DND-41 (cell line): Measurements from ENCODE around the gene NUDT9.
A peak's percentile ranks its signal among the peaks of the same experiment; 100 is the strongest.

Source experiments
- ATAC-seq: fragments of 200-7000 bp; cut with Tn5 transposase; 3 replicates; pipeline ENCODE4 v1.9.1; 2021; ENCODE audit warnings: low read depth; ENCODE audit not compliant: insufficient read depth
- DNase-seq: peaks from one replicate; pipeline ENCODE4 v3.0.0-alpha.2; 2020
- H2AFZ ChIP-seq: 2 replicates; pipeline ENCODE4 v1.6.0; 2012; ENCODE audit warnings: low read depth, low read length
- H3K27ac ChIP-seq: 2 replicates; pipeline ENCODE4 v1.5.1; 2012; ENCODE audit warnings: low read length, inconsistent platforms
- H3K27me3 ChIP-seq: fragments of 200-600 bp; sonication (generic); 2 replicates; pipeline ENCODE4 v1.6.0; 2012; ENCODE audit warnings: low read length, mild to moderate bottlenecking, inconsistent platforms; ENCODE audit not compliant: insufficient read depth, poor library complexity
- H3K36me3 ChIP-seq: 2 replicates; pipeline ENCODE4 v1.5.1; 2012; ENCODE audit warnings: low read length, inconsistent platforms; ENCODE audit not compliant: insufficient read depth
- H3K4me1 ChIP-seq: 2 replicates; pipeline ENCODE4 v1.5.1; 2012; ENCODE audit warnings: mild to moderate bottlenecking, low read length; ENCODE audit not compliant: insufficient read depth
- H3K4me2 ChIP-seq: 2 replicates; pipeline ENCODE4 v1.6.0; 2012; ENCODE audit warnings: mild to moderate bottlenecking, moderate library complexity, low read length, inconsistent platforms; ENCODE audit not compliant: insufficient read depth
- H3K4me3 ChIP-seq, 2 experiments: fragments of 200-600 bp in 1 of 2; shearing (Covaris generic) in 1 of 2; 2 replicates each; pipeline ENCODE4 v1.5.1; 2012 to 2016; ENCODE audit warnings: inconsistent platforms in 2 of 2, low read length in 2 of 2, mild to moderate bottlenecking in 2 of 2, low read depth in 1 of 2, moderate library complexity in 1 of 2
- H3K79me2 ChIP-seq: 2 replicates; pipeline ENCODE4 v1.6.0; 2012; ENCODE audit warnings: low read length, inconsistent platforms; ENCODE audit not compliant: insufficient read depth
- H3K9ac ChIP-seq: 2 replicates; pipeline ENCODE4 v1.6.0; 2012; ENCODE audit warnings: low read depth, mild to moderate bottlenecking, inconsistent platforms, low read length, moderate library complexity
- H3K9me3 ChIP-seq: 2 replicates; pipeline ENCODE4 v1.5.1; 2012; ENCODE audit warnings: low read length, moderate library complexity, mild to moderate bottlenecking, inconsistent platforms; ENCODE audit not compliant: insufficient read depth, severe bottlenecking
- H4K20me1 ChIP-seq: 2 replicates; pipeline ENCODE4 v1.6.0; 2012; ENCODE audit warnings: low read length; ENCODE audit not compliant: insufficient read depth
- EZH2 ChIP-seq: IDR thresholded peaks from 3 replicates; pipeline ENCODE4 v1.6.1; 2012; ENCODE audit warnings: borderline replicate concordance, low read depth, mild to moderate bottlenecking, moderate library complexity, low read length, inconsistent platforms; ENCODE audit not compliant: severe bottlenecking
- TF ChIP-seq, protein P1 (sequence below): IDR thresholded peaks from 2 replicates; pipeline ENCODE4 v1.5.1; 2012; ENCODE audit warnings: borderline replicate concordance, low read length, moderate library complexity, mild to moderate bottlenecking; ENCODE audit not compliant: poor library complexity, severe bottlenecking; ENCODE audit errors: extremely low read depth

Gene NUDT9, protein sequence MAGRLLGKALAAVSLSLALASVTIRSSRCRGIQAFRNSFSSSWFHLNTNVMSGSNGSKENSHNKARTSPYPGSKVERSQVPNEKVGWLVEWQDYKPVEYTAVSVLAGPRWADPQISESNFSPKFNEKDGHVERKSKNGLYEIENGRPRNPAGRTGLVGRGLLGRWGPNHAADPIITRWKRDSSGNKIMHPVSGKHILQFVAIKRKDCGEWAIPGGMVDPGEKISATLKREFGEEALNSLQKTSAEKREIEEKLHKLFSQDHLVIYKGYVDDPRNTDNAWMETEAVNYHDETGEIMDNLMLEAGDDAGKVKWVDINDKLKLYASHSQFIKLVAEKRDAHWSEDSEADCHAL

DNA sequence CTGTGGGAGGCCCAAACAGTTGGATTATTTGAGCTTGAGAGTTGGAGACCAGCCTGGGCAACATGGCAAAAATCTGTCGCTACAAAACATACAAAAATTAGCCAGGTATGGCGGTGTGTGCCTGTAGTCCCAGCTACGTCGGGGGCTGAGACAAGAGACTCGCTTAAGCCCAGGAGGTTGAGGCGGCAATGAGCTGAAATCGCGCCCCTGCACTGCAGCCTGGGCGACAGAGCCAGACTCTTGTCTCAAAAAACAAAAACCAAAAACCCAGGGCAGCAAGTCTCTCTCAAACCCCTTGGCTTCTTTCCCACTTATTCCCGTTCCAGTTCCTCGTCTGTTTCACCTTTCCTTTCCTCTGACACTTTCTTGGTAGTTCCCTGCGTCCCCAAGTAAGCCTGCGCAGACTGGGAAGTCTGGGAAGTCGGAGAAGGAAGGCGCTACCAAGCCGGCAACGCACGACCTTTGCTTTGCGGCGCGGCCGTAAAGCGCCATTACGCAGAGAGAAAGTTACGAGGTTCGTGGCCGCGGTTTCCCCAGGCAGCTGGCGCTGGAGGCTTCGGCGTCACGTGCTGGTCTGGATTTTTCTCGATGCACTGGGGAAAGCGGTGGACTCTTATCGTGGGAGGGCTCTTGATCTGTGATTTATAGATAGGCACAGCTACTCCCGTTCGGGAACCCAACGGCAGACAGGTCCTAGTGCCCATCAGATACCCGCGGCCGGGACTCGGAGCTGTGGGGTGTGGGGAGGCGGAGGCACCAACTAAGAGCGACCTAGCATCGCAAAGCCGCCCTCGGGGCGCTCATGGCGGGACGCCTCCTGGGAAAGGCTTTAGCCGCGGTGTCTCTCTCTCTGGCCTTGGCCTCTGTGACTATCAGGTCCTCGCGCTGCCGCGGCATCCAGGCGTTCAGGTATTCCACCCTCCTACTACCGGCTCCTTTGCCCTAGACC, at the start of gene NUDT9:
TSS of gene NUDT9 (plus strand) at position 470 of the 949 bp plus-strand sequence. CDS start at position 803, 333 bp downstream.
- Histone ChIP-seq H3K27me3 (no peaks in the 10 kb centered on the region), H3K4me1 (peaks cover 30% of the 10 kb centered on the region), H3K9ac (peak within 1 kb of the TSS; percentile 81), H3K4me3 (peak within 1 kb of the TSS; percentile 75 to 84), H4K20me1 (no peaks in the 10 kb centered on the region), H3K4me2 (peak within 1 kb of the TSS; percentile 93), H3K79me2 (peaks cover 60% of the 10 kb centered on the region), H3K9me3 (no peaks in the 10 kb centered on the region), H2AFZ (peak within 1 kb of the TSS; percentile 70), H3K36me3 (no peaks in the 10 kb centered on the region), H3K27ac (peak within 1 kb of the TSS; percentile 84)
- TF ChIP-seq EZH2, result no peak
- TF ChIP-seq, protein P1, sequence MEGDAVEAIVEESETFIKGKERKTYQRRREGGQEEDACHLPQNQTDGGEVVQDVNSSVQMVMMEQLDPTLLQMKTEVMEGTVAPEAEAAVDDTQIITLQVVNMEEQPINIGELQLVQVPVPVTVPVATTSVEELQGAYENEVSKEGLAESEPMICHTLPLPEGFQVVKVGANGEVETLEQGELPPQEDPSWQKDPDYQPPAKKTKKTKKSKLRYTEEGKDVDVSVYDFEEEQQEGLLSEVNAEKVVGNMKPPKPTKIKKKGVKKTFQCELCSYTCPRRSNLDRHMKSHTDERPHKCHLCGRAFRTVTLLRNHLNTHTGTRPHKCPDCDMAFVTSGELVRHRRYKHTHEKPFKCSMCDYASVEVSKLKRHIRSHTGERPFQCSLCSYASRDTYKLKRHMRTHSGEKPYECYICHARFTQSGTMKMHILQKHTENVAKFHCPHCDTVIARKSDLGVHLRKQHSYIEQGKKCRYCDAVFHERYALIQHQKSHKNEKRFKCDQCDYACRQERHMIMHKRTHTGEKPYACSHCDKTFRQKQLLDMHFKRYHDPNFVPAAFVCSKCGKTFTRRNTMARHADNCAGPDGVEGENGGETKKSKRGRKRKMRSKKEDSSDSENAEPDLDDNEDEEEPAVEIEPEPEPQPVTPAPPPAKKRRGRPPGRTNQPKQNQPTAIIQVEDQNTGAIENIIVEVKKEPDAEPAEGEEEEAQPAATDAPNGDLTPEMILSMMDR, result no peak
- DNase-seq (peak; percentile 92), ATAC-seq (peak; percentile 89)

DNA sequence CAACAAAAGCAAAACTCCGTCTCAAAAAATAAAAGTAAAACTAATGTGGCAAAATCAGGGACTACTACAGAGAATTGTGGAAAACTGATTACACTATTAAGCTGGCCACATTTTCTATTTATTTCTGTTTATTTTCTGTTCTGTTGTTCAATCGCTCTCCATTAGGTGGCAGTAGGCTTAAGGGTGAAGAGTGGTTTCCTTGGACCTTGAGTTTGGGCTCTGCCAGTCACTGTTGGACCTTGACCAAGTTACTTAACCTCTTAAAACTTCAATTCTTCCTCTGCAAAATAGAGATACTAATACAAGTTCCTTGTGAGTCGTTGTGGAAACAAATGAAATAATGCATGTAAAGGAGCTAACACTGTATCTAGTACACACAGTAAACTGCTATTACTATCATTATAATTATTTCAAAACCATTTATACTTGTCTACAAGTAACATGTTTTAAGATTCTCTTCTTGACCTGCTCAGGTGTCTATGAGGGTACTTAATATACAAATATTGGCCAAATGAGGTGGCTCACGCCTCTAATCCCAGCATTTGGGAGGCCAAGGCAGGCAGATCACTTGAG, 46.6 kb upstream of the NUDT9 start:
- no peak for DNase-seq
- Histone ChIP-seq H3K9me3 (no peaks in the 10 kb centered on the region), H4K20me1 (no peaks in the 10 kb centered on the region; the same call in none of the 2 replicates), H3K79me2 (peaks cover 19% of the 10 kb centered on the region), H3K36me3 (peaks cover 69% of the 10 kb centered on the region), H3K4me2 (no peak overlapping the region), H2AFZ (no peak overlapping the region), H3K27ac (no peak overlapping the region), H3K4me1 (no peaks in the 10 kb centered on the region), H3K9ac (no peak overlapping the region), H3K27me3 (no peaks in the 10 kb centered on the region), H3K4me3 (no peak overlapping the region)
- peak; percentile 56; the same call in 2 of the 3 replicates for ATAC-seq
- TF ChIP-seq, protein P1, result peak; percentile 70
- no peak for TF ChIP-seq EZH2

DNA sequence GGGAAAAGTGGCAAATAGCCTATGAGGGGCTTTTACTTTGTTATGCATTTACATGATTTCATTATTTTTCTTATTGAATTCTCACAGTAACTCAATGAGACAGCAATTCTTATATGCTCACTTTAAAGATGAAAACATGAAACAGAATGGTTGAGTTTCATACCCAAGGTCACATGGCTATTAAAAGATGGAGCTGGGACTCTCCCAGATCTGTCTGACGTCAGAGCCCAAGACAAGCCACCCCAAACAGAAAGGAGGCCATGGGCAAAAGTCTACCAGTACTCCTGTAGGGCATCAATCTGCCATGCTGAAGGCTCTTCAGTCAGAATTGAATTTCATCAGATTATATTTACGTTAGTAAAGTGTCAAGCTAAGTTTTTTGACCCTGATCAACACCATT, 44.6 kb upstream of the NUDT9 start:
- Histone ChIP-seq H3K4me2 (no peak overlapping the region), H3K27me3 (no peaks in the 10 kb centered on the region), H3K4me1 (no peaks in the 10 kb centered on the region), H3K27ac (no peak overlapping the region), H3K9me3 (no peaks in the 10 kb centered on the region), H3K79me2 (peaks cover 30% of the 10 kb centered on the region), H2AFZ (no peak overlapping the region), H4K20me1 (no peaks in the 10 kb centered on the region; the same call in none of the 2 replicates), H3K4me3 (no peak overlapping the region), H3K36me3 (peaks cover 68% of the 10 kb centered on the region), H3K9ac (no peak overlapping the region)
- DNase-seq (no peak), ATAC-seq (no peak)
- TF ChIP-seq EZH2, result no peak
- TF ChIP-seq, protein P1, result no peak
